Nephron progenitor cell (in vitro differentiated cells): ENCODE results near the gene C16orf92.
A peak's percentile ranks its signal among the peaks of the same experiment; 100 is the strongest.

ENCODE experiments used
- DNase-seq: peaks from one replicate; pipeline ENCODE4 v3.0.0; 2021
- H3K27ac Mint-ChIP-seq: 2 replicates; pipeline ENCODE4 v1.8.0; 2021; ENCODE audit warnings: mild to moderate bottlenecking, moderate library complexity, mixed read lengths
- H3K27me3 Mint-ChIP-seq: 2 replicates; pipeline ENCODE4 v1.8.0; 2021; ENCODE audit warnings: mild to moderate bottlenecking, low read depth, mixed read lengths; ENCODE audit not compliant: poor library complexity
- H3K36me3 Mint-ChIP-seq: 2 replicates; pipeline ENCODE4 v1.8.0; 2021; ENCODE audit warnings: low read depth, mixed read lengths
- H3K4me1 Mint-ChIP-seq: 2 replicates; pipeline ENCODE4 v1.8.0; 2021; ENCODE audit warnings: mixed read lengths
- H3K4me3 Mint-ChIP-seq: 2 replicates; pipeline ENCODE4 v1.8.0; 2021; ENCODE audit warnings: mild to moderate bottlenecking, moderate library complexity, mixed read lengths
- H3K9me3 Mint-ChIP-seq: 2 replicates; pipeline ENCODE4 v1.8.0; 2021; ENCODE audit warnings: mild to moderate bottlenecking, moderate library complexity, mixed read lengths
- CTCF ChIP-seq: fragments of 200-600 bp; sonication (generic); IDR thresholded peaks from 2 replicates; pipeline ENCODE4 v1.5.0; 2021; ENCODE audit warnings: antibody characterized with exemption

C16orf92 gene

GRCh38 chr16:30022887-30023286 lies at the start of gene C16orf92:
Gene C16orf92 (plus strand): TSS chr16:30023198. CDS start chr16:30023341, 143 bp downstream.
- Mint-ChIP-seq H3K4me3 (no peak within 1 kb of the TSS), H3K4me1 (peaks cover 23% of the 10 kb centered on the region), H3K27ac (no peak within 1 kb of the TSS), H3K9me3 (no peaks in the 10 kb centered on the region), H3K27me3 (peaks cover 54% of the 10 kb centered on the region), H3K36me3 (no peaks in the 10 kb centered on the region)
- DNase-seq = no peak
- TF ChIP-seq CTCF = no peak

GRCh38 chr16:29973384-29974246 lies 49.4 kb upstream of the C16orf92 start, which contains the start of gene TAOK2:
Gene TAOK2 (plus strand): TSS chr16:29973868. CDS start chr16:29977773, 3,905 bp downstream.
- peaks cover 47% of the 10 kb centered on the region for H3K36me3 Mint-ChIP-seq
- DNase-seq = peak; percentile 99
- peaks cover 8% of the 10 kb centered on the region for H3K27me3 Mint-ChIP-seq
- H3K4me1 Mint-ChIP-seq = peaks cover 35% of the 10 kb centered on the region
- peak within 1 kb of the TSS; percentile 93 for H3K27ac Mint-ChIP-seq
- TF ChIP-seq CTCF = no peak
- H3K4me3 Mint-ChIP-seq = peak within 1 kb of the TSS; percentile 97
- peaks cover 17% of the 10 kb centered on the region for H3K9me3 Mint-ChIP-seq

GRCh38 chr16:29974291-29975133 lies 48.5 kb upstream of the C16orf92 start:
- no peak for TF ChIP-seq CTCF
- Mint-ChIP-seq H3K4me3 (peak overlapping the region; percentile 97), H3K36me3 (peaks cover 49% of the 10 kb centered on the region), H3K27ac (peak overlapping the region; percentile 69), H3K4me1 (peaks cover 35% of the 10 kb centered on the region), H3K9me3 (peaks cover 17% of the 10 kb centered on the region), H3K27me3 (peaks cover 8% of the 10 kb centered on the region)
- no peak for DNase-seq

- H3K27me3 Mint-ChIP-seq = peaks cover 8% of the 10 kb centered on the region
- no peak for DNase-seq
- no peak for TF ChIP-seq CTCF
- peaks cover 49% of the 10 kb centered on the region for H3K36me3 Mint-ChIP-seq
- peaks cover 35% of the 10 kb centered on the region for H3K4me1 Mint-ChIP-seq
- peak overlapping the region; percentile 62 for H3K27ac Mint-ChIP-seq
- peak overlapping the region; percentile 97 for H3K4me3 Mint-ChIP-seq
- peaks cover 17% of the 10 kb centered on the region for H3K9me3 Mint-ChIP-seq
Observed at GRCh38 chr16:29975134-29975538, 47.9 kb upstream of the C16orf92 start.

- Mint-ChIP-seq H3K27ac (peak overlapping the region; percentile 78), H3K9me3 (peaks cover 17% of the 10 kb centered on the region), H3K4me1 (peaks cover 35% of the 10 kb centered on the region), H3K27me3 (peaks cover 8% of the 10 kb centered on the region), H3K4me3 (peak overlapping the region; percentile 97), H3K36me3 (peaks cover 49% of the 10 kb centered on the region)
- TF ChIP-seq CTCF = no peak
- DNase-seq = no peak
Observed at GRCh38 chr16:29975811-29976511, 47.0 kb upstream of the C16orf92 start.
